Posterior cingulate gyrus (tissue), 11 donors: ENCODE measurements around the gene KRT81.
"Not testable (repeated sequence)": the region's sequence is repeated elsewhere in the genome, so short reads cannot be mapped to it uniquely, and the experiment has no call there.

Experiments
- DNase-seq, 10 donors: peaks; one replicate each; pipeline versions ENCODE4 v3.0.0 to v3.0.0-alpha.2; 2020 to 2021; ENCODE audit warnings: mixed read lengths in 3 of 10
- intact Hi-C: fragments of 100-400 bp; cut with DNase I; formaldehyde crosslinking; loops from one replicate; pipeline ENCODE4 v1.15.1; 2023

The KRT81 gene

DNA sequence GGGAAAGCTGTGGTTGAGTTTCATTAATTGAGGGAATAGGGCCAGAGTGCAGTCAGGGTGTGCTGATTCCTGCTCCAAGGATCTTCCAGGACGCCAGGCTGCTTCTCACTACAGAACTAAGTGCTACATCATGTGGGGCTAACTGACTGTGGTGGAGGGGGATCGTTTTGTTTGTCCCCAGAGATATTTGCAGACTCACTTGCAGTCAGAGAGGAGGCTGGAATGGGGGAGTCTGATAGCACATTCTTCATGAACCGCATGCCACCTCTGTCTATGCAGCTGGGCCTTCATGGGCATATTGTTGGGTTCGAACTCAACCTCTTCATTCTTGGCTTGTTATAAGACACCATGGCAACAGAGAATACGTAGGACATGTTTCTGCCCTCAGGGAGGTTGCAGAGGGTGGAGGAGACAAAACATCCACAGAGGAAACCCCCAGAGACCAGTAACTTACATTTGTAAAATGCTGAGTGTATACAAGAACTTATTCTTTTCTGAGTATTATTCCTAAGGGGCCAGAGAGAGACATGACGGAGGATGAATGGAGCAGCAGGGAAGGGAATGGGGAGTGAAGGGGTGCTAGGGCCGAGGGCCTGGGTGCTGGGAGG lies 45.3 kb downstream of the KRT81 start:
- DNase-seq, result no peak
- intact Hi-C loops, result no loop called here

DNA sequence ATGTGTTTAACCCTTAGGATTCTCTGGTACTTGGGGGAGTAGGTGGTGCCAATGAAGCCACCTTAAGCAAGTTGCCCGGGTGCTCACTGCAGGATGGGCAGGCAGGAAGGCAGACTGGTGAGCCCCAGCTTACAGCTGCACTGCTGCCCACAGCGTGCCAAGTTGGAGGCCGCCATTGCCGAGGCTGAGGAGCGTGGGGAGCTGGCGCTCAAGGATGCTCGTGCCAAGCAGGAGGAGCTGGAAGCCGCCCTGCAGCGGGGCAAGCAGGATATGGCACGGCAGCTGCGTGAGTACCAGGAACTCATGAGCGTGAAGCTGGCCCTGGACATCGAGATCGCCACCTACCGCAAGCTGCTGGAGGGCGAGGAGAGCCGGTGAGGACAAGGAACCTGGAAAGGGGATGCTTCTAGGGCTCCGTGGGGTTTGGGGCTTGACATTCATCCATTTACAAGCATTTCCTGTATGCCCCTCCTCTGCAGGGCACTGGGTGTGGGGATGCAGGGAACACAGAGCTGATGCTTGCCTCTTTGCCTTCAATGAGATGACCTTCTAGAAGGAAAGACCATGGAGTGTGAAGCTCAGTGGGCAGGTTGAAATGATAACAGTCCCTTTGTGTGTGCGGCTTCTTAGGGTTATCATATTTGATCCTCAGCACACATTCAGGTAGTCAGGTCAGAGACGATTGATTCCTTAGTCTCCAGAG lies 45.9 kb downstream of the KRT81 start:
- DNase-seq, result no peak
- intact Hi-C loops, result no loop called here

DNA sequence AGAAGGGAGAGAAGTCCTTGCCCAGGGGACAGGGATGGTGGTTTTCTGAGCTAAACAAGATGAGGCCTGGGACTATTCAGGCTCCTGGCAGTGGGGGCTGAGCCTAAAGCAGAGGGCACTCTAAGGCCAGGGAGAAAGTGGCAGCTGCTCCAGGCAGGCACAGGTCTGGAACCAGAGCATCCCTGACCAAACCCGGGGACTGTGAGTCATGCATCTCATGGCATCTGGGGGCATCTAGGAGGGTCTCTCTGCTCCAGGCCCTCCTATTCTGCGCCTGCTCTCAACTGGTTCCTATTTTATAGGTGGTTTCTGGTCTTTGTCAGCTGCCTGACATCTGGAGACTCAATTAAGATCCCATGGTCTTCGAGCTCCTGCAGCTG lies 46.7 kb downstream of the KRT81 start:
- intact Hi-C loops, result no loop called here
- no peak for DNase-seq

DNA sequence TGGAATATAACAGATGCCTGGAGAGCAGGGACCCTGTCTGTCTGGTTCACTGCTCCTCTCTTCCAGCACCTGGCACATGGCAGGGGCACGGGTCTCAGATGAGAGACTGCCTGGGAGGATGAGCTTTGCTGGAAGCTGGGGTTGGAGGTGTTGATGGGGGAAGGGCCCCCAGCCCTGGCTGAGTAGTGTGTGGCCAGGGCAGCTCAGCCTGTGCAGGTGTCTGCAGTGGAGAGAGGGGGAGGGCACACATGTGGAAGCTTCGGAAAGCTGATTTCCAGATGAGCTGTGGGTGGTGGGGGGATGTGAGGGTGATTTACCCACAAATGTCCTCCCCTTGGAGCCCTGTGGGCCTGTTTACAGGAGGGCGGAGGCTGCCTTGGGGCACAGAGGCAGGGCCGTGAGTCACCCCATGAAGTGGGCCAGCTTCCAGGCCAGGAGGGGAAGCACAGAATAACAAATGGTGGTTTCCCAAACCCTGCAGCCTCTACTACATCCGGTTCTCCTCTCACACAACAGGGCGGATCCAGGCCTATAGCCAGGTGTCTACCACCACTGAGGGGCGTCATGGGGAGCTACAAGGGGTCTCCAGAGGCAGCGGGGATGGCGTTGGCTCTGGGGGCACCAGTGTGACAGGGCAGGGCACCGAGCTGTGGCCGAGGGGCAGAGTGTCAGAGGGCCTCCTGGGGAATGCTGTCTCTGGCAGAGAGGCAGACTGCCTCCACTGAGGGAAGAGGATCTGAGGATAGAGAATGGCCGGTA lies 47.3 kb downstream of the KRT81 start:
- DNase-seq, result peak in 1 of 10 donors; percentile 55
- intact Hi-C loops, result no loop called here

DNA sequence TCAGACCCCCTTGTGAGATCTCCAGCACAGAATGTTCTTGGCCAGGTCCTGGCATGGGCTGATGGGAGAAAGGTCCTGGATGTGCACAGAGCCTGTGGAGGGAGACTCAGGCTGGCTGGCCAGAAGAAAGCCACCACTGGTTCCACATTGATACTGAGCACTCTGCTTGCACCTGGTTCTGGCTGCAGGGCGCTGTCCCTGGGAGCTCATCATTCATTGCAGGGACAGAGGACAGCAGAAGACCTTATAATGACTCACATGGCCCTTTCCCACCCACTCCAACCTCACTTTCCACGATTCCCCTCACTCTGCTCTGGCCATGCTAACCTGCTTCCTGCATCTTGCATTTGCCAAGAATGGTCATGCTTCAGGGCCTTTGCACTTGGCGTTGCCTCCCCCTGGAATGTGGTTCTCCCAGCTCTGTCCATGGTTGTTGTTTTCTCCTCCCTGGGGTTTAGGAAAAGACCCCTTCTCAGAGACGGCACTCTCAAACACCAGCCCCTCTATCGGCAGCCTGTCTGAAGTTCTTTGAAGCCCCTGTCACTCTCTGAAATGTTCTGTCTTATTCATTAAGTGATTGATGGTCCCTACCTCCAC lies 48.0 kb downstream of the KRT81 start:
- intact Hi-C loops, result no loop called here
- no peak for DNase-seq

DNA sequence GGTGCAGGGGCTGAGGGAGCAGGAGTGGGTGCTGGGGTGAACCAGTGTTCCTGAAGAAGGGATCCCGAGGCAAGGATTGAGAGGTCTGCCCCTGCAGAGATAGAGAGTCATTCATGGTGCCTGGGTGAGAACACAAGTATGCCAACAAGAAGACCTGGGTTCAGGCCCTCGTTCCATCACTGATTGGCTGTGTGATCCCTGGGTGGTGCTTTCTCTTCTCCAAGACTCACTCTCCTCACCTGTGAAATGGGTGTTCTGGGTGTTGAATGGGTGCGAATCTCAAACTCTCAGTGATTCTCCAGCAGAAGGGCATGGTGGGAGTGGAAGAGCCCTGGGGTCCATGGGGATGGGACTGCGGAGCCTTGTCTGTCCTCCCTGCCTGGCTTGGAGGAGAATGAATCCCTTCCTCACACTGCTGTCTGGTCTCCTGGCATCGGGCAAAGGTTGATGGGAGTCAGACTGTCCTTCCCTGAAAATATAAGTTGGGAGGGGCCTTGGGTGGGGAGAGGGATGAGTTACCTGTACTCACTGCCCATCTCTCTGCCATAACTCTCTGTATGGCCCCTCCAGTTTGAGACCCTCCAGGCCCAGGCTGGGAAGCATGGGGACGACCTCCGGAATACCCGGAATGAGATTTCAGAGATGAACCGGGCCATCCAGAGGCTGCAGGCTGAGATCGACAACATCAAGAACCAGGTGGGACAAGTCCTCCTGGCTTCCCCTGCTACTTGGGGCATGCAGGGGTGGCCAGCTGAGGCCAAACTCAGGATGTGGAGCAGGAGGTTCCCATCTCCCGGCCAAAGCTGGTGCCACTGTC lies 48.7 kb downstream of the KRT81 start:
- DNase-seq, result peak in 1 of 10 donors; percentile 5
- intact Hi-C loops, result no loop called here

DNA sequence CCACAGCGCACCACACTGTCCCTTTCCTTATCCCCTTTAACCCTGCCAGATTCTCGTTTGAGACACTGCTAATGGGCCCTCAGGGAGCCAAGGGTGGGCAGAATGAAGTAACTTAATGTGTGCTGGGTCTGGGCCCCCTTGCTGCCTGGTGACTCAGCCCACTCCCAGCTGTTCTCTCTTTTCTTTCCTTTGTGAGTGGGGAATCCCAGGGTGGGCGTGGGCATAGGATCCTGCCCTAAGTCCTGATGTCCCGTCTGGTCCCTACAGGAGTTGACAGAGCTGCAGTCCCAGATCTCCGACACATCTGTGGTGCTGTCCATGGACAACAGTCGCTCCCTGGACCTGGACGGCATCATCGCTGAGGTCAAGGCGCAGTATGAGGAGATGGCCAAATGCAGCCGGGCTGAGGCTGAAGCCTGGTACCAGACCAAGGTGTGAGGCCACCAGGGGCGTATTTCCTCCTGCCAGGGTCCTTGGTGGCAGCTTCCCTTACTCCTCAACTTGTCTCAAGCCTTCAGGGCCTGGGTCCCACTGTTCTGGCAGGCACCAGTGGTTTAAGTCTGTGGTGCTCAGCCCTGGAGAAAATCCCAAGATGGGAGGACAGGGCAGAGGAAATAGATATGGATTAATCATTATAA lies 50.0 kb downstream of the KRT81 start:
- DNase-seq, result no peak
- intact Hi-C loops, result no loop called here

DNA sequence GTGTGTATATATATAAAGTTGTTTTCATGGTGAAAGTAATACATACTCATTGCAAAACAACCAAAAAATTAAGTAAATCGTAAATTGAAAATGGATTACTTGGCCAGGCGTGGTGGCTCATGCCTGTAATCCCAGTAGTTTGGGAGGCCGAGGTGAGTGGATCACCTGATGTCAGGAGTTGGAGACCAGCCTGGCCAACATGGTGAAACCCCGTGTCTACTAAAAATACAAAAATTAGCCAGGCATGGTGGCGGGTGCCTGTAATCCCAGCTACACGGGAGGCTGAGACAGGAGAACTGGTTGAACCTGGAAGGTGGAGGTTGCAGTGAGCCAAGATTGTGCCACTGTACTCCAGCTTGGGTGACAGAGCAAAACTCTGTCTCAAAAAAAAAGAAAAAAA lies 51.1 kb downstream of the KRT81 start:
- intact Hi-C loops, DNase-seq: not testable (repeated sequence)

DNA sequence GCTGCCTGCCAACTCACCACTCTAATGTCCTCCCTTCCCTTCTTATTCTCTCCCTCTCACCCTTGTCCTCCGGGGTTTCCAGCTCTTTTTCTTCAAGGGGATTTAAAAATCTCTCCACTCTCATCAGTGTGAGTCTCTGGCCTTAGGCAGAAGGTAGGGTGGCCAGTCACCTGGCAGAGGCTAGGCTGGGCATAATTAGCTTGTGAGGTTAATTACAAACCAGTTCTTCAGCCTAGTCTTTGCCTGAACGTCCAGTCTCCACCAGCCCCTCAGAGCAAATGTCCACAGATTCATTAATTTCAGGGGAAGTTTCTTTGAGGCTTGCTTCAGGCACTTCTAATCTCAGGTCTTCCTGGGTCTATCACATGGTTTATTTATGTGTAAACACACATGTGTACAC lies 51.6 kb downstream of the KRT81 start:
- DNase-seq, result no peak
- intact Hi-C loops, result no loop called here

DNA sequence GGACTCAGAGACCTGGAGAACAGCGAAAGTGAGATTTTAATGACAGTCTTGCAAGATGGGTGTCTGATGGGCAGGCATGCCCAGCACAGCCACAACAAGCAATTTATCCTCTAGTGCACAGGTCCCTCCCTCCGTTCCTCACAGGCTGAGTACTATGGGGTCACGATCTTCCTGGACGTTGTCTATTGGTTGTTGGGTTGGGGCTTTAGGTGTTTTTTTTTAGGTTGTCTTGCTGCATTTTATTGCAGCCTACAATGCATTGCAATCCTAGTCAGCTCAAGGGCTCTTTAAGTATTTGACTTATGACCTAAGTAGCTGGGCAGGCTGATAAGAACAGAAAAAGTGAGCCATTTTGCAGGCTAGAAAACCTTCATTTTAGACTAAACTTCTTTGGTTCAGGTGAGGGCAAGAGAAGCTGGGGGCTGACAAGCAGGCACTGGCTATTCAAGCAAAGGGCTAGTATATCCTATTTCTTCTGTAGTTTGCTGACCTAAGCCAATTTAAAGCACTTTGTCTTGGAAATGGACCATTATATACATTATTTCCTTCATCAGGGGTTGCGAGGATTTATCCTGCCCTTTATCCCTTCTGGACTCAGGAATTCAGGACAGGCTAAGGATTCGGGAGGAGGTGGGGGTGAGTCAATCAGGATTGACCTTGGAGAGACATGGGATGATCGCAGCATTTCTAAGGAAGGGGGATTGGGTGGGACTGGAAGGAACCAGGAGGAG lies 52.3 kb downstream of the KRT81 start:
- intact Hi-C loops, result no loop called here
- DNase-seq, result no peak

DNA sequence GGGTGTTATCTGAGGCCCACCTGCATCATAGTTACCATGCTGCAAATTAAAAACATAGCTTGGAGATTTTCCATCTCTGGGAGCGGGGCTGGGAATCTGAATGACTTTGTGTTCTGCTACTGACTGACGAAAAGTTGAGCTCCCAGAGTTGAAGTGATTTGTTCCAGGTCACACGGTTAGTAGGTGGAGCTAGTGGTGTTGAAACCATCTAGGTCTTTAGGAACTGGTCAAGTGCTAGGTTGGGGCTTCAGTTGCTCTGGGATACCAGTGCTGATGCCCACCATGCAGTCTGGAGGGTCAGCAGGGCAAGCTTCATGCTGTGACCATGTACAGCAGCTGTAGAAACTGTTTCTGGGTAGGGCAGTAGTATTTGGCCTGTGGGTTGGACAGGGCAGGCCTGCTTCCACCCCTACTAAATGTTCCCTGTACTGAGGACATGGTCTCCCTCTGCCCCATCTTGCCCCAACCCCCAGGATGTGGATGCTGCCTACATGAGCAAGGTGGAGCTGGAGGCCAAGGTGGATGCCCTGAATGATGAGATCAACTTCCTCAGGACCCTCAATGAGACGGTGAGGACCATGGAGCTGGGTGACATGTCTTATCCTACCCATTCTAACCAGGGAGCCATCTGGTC lies 53.0 kb downstream of the KRT81 start:
- no peak for DNase-seq
- intact Hi-C loops, result no loop called here

DNA sequence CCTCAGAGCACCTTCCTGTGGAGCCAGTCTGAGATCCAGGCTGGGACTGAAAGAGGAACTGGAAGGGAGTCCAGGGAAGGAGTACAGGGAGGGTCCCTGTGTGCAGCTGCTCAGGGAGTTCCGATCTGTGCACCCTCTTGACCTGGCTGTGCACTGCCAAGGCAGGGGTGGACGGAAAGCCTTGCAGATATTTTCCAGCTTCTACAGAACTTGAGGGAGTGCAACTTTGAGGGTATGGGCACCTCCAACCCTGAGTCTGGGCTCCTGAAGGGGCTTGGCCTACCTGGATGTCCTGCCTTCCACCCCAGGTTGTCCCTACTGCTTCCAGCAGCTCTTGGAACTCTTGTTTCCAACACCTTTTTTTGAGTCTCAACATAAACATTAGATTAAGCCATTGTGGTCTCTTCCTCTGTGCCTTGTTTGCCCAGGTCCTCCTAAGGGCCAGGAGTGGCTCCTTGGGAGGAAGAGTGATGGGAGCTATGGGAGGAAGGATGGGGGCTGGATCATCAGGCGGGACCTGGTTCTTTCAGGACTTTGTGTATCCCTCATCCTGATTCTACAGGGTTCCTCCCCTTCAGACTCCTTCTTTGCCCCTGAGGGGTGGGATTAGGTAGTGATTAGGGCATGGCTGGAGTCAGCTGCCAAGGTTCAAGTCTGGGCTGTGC lies 54.8 kb downstream of the KRT81 start:
- no peak for DNase-seq
- intact Hi-C loops, result no loop called here
